GM15510 (cell line): ENCODE results near the gene TBCE.

Experiments used
- POLR2A ChIP-seq: IDR thresholded peaks from 3 replicates; pipeline ENCODE4 v1.6.1; 2011; ENCODE audit warnings: borderline replicate concordance; ENCODE audit not compliant: insufficient read length; ENCODE audit errors: extremely low read depth

TBCE gene

DNA sequence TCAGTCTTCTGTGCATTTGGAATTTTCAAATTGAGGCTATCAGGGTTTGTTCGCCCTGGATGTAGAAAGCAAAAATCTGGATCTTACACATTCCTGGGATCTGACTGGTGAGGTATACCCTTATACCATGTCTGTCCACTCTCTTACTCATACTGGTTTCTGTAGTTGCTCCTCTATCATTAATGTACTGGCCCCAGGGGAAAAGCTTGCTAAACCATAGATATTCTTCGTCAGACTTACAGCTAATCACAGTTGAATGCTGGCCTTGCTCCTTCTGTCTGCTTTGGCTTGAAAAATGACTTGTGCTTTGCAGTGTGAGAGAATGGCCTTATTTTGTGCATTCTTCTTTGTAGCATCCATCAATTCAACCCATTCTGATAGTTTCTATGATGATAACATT, 30.5 kb downstream of the TBCE start:
- TF ChIP-seq POLR2A: no peak

DNA sequence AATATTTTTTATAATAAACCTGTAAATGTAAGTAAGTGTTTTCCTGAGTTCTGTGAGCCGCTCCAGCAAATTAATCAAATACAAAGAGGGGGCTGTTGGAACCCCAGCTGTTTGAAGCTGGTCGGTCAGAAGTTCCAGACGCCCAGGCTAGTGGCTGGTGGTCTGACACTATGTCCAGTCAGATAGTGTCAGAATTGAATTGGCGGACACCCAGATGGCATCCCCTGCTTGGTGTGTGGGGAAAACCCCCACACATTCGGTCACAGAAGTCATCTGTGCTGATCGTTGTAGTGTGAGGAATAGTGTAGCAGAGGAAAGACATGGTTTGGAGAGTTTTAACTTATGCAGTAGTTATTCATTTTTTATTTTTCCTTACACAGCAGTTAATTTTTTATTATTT, 32.4 kb downstream of the TBCE start:
- TF ChIP-seq POLR2A: no peak

DNA sequence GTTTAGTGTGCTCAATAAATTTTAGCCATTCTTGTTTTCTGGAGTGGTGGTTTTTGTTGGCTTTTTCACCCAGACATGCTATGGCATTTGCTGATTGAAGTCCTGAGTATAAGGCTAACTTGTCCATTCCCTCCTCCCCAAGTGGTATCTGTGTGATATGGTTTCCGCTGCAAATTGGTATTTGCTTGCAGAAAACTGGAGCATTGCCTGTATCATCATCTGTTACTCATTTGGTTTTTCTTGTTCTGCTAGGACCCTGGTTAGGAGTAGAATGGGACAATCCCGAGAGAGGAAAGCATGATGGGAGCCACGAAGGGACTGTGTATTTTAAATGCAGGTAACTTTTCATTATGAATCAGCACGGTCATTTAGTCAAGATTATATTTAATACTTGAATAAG, 34.0 kb downstream of the TBCE start:
- TF ChIP-seq POLR2A: no peak

DNA sequence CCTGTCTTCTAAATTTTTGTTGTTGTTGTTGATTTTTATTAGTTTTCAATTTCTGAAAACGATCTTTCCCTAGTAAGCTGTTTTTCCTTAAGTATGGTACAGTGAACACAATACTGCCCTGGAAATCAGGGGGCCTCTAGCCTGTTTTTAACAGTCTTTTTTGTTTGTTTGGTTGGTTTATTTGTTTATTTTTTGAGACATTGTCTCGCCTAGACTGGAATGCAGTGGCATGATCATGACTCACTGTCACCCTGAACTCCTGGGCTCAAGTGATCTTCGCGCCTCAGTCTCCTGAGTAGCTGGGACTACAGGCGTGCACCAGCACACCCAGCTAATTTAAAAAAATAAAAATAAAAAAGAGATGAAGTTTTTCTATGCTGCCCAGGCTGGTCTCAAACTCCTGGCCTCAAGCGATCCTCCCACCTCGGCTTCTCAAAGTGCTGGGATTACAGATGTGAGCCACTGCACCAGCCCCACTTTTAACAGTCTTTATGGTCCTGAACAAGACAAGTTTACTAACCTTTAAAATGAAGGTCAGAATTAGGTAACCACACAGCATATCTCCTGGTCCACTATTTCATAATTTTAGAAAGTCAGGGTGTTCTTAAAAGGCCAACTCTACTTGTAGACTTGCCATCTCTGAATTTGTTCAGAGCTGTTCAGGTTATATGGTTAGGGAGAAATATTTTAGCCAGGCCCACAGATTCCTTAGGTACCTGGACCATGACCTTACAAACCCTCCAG, 35.4 kb downstream of the TBCE start:
- no peak for TF ChIP-seq POLR2A

DNA sequence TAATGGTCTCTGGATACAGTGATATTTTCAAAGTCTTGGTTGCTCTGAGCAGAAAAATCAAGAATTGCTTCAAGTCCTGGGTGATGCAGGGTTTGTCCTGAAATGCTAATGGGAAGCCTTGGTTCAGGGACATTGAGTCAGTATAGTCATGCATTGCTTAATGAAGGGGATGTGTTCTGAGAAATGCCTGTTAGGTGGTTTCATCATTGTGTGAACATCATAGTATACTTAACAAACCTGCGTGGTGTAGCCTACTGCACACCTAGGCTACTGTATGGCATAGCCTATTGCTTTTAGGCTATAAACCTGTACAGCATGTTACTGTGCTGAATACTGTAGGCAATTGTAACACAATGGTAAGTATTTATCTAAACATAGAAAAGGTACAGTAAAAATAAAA, 36.4 kb downstream of the TBCE start:
- TF ChIP-seq POLR2A: no peak

DNA sequence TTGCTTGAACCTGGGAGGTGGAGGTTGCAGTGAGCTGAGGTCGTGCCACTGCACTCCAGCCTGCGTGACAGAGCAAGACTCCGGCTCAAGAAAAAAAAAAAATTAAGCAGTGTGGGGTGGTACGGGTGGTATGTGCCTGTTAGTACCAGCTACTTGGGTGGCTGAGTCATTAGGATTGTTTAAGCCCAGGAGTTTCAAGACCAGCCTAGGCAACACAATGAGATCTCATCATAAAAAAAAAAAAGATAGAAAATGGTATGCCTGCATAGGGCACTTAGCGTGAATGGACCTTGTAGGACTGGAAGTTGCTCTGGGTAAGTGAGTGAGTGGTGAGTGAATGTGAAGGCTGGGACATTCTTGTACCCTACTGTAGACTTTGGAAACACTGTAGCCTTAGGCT, 37.0 kb downstream of the TBCE start:
- TF ChIP-seq POLR2A: no peak

DNA sequence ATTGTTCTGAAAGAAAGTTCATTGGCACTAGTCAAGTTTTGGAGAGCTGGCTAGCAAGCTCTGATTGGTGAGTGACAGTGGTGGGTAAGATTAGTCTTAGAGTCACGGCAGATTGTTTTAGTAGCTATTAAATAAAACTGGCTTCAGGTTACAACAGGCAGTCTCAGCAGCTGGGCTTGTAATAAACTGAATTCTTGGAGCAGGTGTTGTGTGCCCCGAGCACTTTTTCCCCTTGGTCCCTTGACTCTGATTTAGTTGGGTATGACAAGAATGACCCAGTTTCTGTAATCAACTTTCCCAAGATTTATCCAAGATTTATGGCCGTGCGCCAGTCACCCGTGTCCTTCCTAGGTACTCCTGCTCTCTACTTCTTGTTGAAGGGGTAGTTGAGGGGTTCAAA, 40.2 kb downstream of the TBCE start:
- no peak for TF ChIP-seq POLR2A

DNA sequence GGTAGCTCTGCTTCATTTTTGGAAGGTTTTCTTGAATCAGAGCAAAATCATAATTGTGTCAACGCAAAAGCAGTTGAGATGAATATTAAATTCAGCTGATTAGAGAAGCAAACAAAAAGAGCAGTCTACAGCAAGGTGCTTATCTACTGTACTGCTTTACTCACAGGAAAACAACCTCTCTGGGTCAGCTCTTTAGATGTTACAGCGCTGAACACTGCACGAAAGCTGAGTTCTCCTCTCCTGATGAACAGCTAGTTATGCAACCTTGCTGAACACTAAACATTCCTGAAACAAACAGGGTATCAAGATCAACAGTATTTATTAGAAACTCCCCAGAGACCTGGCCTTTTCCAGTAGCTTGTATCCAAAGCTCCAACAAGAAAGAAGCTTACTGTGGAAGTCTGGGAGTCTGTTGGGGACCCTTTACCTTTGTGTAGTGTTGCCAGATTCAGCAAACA, 41.3 kb downstream of the TBCE start:
- no peak for TF ChIP-seq POLR2A

DNA sequence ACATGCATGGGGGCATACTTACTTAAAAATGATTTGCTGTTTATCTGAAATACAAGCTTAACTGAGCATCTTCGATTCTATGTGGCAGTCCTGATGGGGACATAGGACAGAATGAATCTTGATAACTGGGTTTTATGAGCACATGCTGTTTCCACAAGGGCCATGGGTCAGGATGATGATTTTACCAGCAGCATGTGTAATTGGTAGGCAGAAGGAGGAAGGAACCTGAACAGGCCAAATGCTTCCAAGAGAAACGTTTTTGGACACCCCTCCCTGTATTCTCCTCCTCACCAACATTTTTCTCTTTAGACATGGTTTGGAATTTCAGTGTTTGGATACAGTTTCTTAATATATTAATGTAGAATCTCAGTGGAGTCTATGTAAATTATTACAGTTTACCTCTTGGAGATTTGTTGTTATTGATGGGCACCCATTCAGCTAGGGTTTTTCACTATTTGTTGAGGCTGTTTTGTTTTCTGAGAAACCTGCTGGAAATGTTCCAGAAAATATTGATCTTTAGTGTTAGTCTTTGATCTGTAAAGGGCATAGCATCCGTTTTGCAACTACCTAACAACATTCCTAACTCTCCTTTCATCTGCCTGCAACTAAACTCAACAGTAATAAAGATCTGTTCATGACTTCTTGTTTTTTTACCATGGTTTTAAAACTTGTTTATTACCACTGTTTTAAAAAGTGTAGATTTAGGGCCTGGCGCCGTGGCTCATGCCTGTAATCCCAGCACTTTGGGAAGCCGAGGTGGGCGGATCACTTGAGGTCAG, 42.0 kb downstream of the TBCE start:
- no peak for TF ChIP-seq POLR2A

DNA sequence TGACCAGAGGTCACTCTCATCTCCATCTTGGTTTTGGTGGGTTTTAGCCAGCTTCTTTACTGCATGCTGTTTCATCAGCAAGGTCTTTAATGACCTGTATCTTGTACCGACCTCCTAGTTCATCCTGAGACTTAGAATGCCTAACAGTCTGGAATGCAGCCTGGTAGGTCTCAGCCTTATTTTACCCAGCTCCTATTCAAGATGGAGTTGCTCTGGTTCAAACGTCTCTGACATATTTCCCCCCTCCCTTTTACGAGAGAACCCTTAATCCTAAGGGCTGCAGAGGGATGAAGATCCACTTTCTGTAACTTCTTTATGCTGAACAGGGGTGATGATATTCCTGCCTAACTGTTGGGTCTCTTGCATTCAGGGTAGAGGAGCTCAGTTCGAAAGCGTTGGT, 43.2 kb downstream of the TBCE start:
- TF ChIP-seq POLR2A: no peak

DNA sequence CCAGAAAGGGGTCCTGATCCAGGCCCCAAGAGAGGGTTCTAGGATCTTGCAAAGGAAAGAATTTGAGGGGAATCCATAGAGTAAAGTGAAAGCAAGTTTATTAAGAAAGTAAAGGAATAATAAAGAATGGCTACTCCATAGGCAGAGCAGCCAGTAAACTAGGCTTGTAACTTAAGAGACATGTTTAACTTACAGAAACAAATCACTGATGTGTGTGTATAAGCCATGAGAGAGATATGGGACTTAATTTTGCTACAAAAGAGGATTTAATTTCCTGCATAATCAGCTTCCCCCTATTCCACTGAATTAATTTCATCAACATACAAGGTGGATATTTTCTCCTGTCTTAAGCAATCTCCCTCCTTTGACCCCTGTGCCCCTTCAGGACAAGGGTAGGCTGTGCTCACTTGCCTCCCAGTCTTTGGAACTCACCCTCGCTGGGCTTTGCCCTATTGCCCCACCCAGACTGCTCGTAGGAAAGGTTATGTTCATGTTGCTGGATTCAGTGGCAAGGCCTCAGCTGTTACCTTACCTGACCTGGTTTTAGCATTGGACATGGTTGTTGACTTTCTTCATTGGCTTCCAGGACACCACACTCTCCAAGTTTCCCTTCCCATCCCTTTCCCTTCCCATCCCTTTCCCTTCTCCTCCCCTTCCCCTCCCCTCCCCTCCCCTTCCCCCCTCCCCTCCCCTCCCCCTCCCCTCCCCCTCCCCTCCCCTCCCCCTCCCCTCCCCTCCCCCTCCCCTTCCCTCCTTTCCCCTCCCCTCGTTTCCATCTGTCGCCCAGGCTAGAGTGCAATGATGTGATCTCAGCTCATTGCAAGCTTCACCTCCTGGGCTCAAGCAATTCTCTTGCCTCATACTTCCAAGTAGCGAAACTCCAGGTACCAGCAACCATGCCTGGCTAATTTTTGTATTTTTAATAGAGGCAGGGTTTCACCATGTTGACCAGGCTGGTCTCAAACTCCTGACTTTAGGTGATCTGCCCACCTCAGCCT, 44.6 kb downstream of the TBCE start:
- no peak for TF ChIP-seq POLR2A

DNA sequence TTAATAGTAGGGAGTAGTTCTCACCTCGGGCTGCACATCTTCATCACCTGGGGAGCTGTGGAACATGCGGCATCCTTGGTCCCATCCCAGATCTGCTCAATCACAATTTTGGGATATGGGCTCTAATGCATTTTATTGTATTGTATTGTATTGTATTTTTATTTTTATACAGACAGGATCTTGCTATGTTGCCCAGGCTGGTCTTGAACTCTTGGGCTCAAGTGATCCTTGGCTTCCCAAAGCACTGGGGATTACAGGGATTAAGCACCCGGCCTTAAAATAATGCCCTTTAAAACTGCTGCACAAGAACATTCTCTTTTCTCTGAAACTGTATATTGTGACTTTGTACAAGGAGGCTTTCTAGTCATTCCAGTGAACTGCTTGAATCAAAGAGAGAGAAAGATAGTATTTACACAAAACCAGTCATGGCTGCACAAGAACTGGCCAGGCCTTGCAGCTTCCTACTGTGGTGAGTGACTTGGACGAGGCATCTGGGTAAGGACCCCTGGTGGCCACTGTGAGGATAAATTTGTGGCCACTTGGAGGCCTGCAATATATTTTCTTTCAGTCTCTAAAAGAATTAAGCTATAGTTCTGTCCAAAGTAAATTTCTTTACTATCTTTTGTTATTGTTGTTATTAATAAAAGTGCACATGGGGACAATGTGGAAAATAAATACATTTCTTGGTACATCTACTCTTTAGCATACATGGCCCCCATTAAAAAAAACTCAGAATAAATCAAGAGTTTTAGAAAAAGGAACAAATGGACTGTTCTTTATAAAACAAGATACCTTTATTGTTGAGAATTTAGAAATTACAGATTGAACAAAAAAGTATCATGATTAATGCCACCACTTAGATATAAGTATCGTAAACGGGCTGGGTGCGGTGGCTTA, 48.0 kb downstream of the TBCE start:
- no peak for TF ChIP-seq POLR2A

DNA sequence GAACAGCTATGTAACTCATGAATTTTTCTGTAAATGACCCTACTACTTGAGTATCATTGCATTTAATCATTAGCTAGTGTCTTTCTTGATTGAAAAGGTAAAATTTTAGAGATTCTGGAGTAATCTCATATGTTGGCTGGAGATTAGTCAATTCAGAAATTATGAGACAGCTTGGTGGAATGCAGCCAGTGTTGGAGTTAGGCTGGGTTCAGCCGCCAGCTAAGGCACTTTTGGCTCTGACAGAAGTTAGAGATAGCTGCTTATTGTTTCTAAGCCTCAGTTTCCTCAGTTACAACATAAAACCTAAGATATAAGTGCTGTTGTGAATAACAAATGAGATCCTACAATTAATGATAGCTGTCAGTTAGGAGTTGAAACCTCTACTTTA, 49.4 kb downstream of the TBCE start:
- no peak for TF ChIP-seq POLR2A
